ENCODE data around the gene MMP15.
A peak's percentile ranks its signal among the peaks of the same experiment; 100 is the strongest.

The MMP15 gene

GRCh38 chr16:58018803-58019202 lies 6.8 kb upstream of the MMP15 start:
- no peak for DNase-seq (ENCODE audit: low read depth in 3 of 3, low spot score in 1 of 3)

DNA sequence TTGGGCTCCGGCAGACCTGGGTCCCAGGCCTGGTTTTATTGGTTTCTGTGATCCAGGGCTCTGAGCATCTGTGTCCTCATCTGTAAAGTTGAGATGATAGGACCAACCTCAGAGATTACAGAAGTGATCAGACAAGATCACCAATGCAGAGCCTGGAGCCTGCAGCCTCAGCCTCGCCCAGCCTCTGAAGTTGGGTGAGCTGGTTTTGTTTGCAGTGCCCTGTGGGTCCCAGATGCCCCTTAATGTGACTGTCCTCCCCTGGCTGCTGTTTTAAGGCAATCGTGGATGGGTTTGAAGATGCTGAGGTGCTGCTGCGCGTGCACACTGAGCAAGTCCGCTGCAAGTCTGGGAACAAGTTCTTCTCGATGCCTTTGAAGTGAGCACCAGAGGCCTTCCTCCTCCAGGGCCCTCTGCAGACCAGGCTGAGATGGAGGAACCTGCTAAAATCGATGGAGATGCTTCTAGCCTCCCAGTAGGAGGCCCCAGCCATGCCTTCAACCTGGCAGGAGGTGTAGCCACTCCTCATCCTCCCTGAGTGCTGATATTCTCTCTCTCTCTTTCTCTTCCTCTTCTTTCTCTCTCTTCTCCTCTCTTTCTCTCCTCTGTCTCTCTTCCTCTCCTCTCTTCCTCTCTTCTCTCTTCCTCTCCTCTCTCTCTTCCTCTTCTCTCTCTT lies 5.6 kb upstream of the MMP15 start:
- DNase-seq (ENCODE audit: low read depth in 3 of 3, low spot score in 1 of 3) = no peak

GRCh38 chr16:58020628-58021521 lies 4.7 kb upstream of the MMP15 start:
- DNase-seq (ENCODE audit: low read depth in 3 of 3, low spot score in 1 of 3) = peak in 1 of 3 donors; percentile 46

DNA sequence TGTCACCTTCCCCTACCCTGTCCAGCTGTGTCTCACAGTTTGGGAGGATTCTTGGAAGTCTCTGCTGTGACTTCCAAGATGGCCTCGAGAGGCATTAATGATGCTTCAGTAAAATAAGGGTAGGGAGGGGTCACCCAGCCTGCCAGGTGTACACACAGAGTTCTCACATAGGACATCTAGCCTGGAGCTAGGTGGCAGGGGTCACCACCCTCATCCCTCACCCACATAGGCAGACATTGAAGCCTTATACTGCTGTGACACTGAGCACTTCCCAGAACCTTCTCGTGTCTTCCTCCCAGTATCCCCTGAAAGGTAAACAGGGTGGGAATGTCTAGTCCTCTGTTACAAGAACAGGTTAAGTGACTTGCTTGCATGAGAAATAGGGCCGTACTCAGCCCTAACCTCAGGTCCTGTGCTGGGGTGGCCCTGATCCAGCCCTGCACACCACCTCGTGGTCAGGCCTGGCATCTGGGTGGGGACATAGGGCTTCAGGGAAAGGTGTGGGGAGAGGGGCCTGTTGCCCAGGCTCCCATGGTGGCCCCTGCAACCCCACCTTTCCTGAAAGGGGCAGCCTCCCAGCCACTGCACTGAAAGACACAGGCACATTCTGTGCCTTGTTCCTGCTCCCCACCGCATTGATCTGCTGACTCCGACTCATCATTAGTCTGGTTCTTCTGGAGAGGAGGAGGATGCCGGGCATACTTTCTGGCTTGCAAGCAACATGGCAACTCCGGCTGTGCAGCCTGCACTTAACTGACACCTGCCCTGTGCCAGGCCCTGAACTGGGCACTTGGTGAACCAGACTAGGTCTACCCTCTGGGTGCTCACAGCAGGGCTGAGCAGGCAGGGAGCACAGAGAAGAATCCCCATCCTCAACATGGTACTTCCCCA lies 3.6 kb upstream of the MMP15 start:
- DNase-seq (ENCODE audit: low read depth in 3 of 3, low spot score in 1 of 3) = no peak

GRCh38 chr16:58022601-58023371 lies 2.8 kb upstream of the MMP15 start:
- no peak for DNase-seq (ENCODE audit: low read depth in 3 of 3, low spot score in 1 of 3)

GRCh38 chr16:58024486-58025350 lies 836 bp upstream of the MMP15 start:
- DNase-seq (ENCODE audit: low read depth in 3 of 3, low spot score in 1 of 3) = no peak

- DNase-seq (ENCODE audit: low read depth in 3 of 3, low spot score in 1 of 3) = no peak
These were observed 668 bp downstream of the MMP15 start for GRCh38 chr16:58026139-58026704.

DNA sequence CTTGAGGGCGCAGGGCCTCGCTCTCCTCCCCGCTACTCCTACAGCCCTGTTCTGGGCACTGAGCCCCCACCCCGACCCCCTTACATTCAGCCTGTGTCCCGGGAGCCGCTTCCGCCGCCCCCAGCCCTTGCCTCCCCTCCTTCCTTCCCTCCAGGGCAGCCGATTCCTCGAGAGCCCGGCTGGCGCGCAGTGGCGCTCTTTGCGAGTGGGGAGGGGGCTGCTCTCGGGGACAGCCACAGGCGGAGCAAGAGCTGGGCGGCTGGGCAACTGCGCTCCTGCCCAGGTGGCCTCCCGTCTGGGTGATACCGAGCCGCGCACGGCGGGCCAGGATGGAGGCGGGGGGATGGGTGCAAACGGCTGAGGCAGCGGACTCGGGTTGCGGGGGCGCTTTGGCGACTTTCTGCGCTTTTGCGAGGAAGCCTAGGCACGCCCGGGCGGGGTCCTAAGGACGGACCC lies 1.2 kb downstream of the MMP15 start:
- DNase-seq (ENCODE audit: low read depth in 3 of 3, low spot score in 1 of 3) = no peak

- no peak for DNase-seq (ENCODE audit: low read depth in 3 of 3, low spot score in 1 of 3)
These were observed 1.8 kb downstream of the MMP15 start for GRCh38 chr16:58027161-58027915.

GRCh38 chr16:58027916-58028455 lies 2.4 kb downstream of the MMP15 start:
- DNase-seq (ENCODE audit: low read depth in 3 of 3, low spot score in 1 of 3) = no peak

- no peak for DNase-seq (ENCODE audit: low read depth in 3 of 3, low spot score in 1 of 3)
These were observed 3.1 kb downstream of the MMP15 start for GRCh38 chr16:58028541-58029070.

DNA sequence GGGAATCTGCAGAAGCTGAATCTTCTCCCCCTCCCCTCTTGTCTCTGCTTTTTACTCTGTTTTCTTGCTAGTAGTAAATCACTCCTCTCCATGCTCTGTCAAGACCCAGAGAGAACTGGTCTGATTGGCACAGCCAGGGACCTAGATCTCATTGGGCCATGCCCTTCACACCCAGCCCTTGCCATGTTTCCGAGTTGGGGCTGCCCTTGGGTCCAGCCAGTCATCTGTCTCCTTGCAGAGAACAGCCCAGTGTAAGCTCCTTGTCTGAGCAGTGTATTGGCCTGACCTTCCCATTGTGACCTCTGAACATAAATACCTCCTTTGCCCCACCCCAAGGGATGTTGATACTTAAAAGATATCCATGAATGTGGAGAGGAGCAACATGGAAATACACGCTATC lies 3.9 kb downstream of the MMP15 start:
- no peak for DNase-seq (ENCODE audit: low read depth in 3 of 3, low spot score in 1 of 3)

GRCh38 chr16:58030136-58030840 lies 4.7 kb downstream of the MMP15 start:
- DNase-seq (ENCODE audit: low read depth in 3 of 3, low spot score in 1 of 3) = no peak

DNA sequence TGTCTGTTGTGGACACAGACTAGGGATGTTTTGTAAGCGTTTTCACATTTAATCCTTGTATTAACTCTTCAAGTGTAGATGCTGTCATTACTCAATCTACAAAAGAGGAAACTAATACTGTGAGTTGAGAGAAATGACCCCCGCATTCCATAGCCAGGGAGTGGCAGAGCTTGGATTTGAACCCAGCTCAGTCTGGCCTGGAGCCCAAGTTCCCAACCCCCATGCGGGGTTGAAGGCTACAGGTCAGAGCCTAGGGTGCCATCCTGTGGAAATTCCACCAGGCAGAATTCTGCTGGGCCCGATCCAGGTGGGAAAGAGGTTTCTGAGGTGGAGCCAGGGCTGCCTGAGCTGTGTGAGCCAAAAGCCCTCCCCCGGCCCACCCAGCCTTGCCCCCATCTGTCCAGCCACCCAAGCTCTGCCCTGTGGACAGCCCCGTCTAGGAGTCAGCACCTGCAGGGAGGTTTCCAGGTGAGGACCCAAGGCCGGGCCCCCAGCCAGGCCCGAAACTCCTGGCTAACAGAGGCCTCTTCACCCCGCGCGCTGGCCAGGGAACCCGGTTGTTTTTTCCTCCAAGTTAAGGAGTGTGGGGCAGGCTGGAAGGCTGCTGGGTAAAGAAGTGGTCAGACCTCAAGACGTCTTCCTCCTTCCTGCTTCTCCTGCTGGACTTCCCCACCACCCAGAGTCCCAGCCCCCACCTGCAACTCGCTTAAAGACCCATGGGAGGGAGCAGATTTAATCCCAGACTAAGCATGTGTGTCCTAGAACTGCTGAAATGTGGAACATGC lies 5.7 kb downstream of the MMP15 start:
- DNase-seq (ENCODE audit: low read depth in 3 of 3, low spot score in 1 of 3) = no peak

DNA sequence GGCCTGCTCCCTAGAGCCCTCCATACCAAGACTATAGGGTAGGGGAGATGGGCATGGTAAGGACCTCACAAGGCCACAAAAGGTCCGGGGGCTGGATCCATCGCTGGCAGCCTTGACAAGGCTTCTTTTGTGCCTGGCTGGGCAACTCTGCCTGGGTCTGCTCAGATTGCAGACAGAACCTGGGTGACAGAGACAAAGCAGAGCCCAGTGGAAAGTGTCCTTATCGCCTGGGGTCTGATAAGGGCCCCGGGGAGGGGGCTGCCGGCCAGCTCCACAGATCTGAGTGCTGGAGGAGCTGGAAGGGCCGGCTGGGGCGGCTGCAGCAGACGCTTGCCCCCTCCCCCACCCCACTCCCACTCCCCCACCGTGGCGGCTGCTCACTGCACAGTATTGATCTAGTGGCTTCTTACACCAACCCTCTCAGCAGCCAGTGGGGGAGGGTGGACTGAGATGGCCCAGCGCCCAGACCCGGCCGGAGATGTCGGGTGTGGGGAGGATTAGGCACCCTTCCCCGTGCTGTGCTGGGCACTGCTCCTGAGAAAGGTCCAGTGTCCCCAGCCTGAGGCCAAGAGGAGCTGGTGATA lies 7.2 kb downstream of the MMP15 start:
- DNase-seq (ENCODE audit: low read depth in 3 of 3, low spot score in 1 of 3) = no peak

DNA sequence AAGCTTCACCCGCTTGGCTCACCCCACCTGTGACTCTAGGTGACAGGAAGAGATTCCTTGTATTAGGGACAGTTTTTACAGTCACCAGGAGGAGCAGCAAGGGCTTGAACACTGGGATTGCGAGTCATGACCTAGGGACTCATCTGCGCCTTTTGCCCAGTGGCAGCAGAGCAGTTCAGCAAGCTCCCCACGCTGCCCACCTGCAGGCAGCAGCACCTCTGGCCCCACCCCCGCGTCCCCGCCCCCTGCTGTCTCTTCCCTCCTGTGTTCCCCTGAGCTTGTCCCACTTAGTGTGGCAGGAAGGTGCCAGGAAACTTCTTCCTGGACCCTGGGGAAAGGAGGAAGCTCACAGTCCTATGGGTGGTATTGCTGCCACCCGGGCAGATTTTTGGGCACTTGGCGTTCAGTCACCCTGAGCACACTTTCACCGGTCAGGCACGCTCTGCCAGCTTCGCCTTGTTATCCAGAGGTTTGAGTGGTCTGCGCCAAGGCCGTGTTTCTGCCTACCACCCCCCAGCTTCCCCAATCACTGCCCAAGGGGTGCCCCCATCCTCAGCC lies 8.7 kb downstream of the MMP15 start:
- DNase-seq (ENCODE audit: low read depth in 3 of 3, low spot score in 1 of 3) = no peak
